Trophoblast cell (in vitro differentiated cells and primary cell): ENCODE measurements around the gene NT5DC3.

ENCODE experiments used
- DNase-seq, 2 donors: peaks; one replicate each; pipeline ENCODE4 v3.0.0-alpha.2; 2016
- H2AFZ ChIP-seq: 2 replicates; pipeline ENCODE4 v1.6.1; 2013; ENCODE audit warnings: low read length, moderate library complexity, mild to moderate bottlenecking; ENCODE audit not compliant: insufficient read depth, poor library complexity
- H2AK5ac ChIP-seq: 2 replicates; pipeline ENCODE4 v1.6.1; 2013; ENCODE audit warnings: mild to moderate bottlenecking, low read length
- H2BK120ac ChIP-seq: 2 replicates; pipeline ENCODE4 v1.6.1; 2013; ENCODE audit warnings: low read length, mild to moderate bottlenecking, moderate library complexity; ENCODE audit not compliant: insufficient read depth, poor library complexity
- H2BK12ac ChIP-seq: 2 replicates; pipeline ENCODE4 v1.6.1; 2013; ENCODE audit warnings: mild to moderate bottlenecking, low read length, moderate library complexity
- H2BK5ac ChIP-seq: 2 replicates; pipeline ENCODE4 v1.6.1; 2013; ENCODE audit warnings: low read length, low read depth, moderate library complexity, mild to moderate bottlenecking; ENCODE audit not compliant: poor library complexity
- H3K14ac ChIP-seq: 2 replicates; pipeline ENCODE4 v1.6.1; 2013; ENCODE audit warnings: mild to moderate bottlenecking, low read length
- H3K18ac ChIP-seq: 2 replicates; pipeline ENCODE4 v1.6.1; 2013; ENCODE audit warnings: mild to moderate bottlenecking, low read length
- H3K23ac ChIP-seq: 2 replicates; pipeline ENCODE4 v1.6.1; 2013; ENCODE audit warnings: low read length
- H3K27ac ChIP-seq: 2 replicates; pipeline ENCODE4 v1.5.1; 2013; ENCODE audit warnings: low read depth, mild to moderate bottlenecking, inconsistent platforms, low read length, moderate library complexity
- H3K27me3 ChIP-seq: 2 replicates; pipeline ENCODE4 v1.6.1; 2013; ENCODE audit warnings: inconsistent platforms, mild to moderate bottlenecking, low read length, moderate library complexity; ENCODE audit not compliant: insufficient read depth
- H3K36me3 ChIP-seq, 2 experiments: 1 replicate in 1 of 2; 2 replicates in 1 of 2; pipeline ENCODE4 v1.6.1; 2013; ENCODE audit warnings: low read length in 2 of 2, mild to moderate bottlenecking in 2 of 2, moderate library complexity in 1 of 2; ENCODE audit not compliant: insufficient read depth in 2 of 2, control insufficient read depth in 1 of 2
- H3K4ac ChIP-seq: 2 replicates; pipeline ENCODE4 v1.6.1; 2013; ENCODE audit warnings: low read depth, mild to moderate bottlenecking, low read length, moderate library complexity
- H3K4me1 ChIP-seq, 2 experiments: 1 replicate in 1 of 2; 2 replicates in 1 of 2; pipeline ENCODE4 v1.6.1; 2013; ENCODE audit warnings: low read length in 2 of 2, mild to moderate bottlenecking in 2 of 2, moderate library complexity in 1 of 2; ENCODE audit not compliant: insufficient read depth in 2 of 2, control insufficient read depth in 1 of 2
- H3K4me2 ChIP-seq: 2 replicates; pipeline ENCODE4 v1.6.1; 2013; ENCODE audit warnings: inconsistent platforms, mild to moderate bottlenecking, low read length, moderate library complexity
- H3K4me3 ChIP-seq: 2 replicates; pipeline ENCODE4 v1.5.1; 2013; ENCODE audit warnings: mild to moderate bottlenecking, low read depth, low read length, inconsistent platforms
- H3K79me1 ChIP-seq: one replicate; pipeline ENCODE4 v1.6.1; 2013; ENCODE audit warnings: low read length
- H3K79me2 ChIP-seq: 2 replicates; pipeline ENCODE4 v1.6.1; 2013; ENCODE audit warnings: low read length, mild to moderate bottlenecking; ENCODE audit not compliant: control insufficient read depth, insufficient read depth, poor library complexity
- H3K9ac ChIP-seq: 2 replicates; pipeline ENCODE4 v1.6.1; 2013; ENCODE audit warnings: mild to moderate bottlenecking, low read length
- H3K9me3 ChIP-seq: 2 replicates; pipeline ENCODE4 v1.6.1; 2013; ENCODE audit warnings: low read depth, mild to moderate bottlenecking, control low read depth, inconsistent platforms, low read length; ENCODE audit not compliant: insufficient read depth
- H4K12ac ChIP-seq: 2 replicates; pipeline ENCODE4 v1.6.1; 2013; ENCODE audit warnings: low read depth, mild to moderate bottlenecking, low read length, moderate library complexity
- H4K8ac ChIP-seq: 2 replicates; pipeline ENCODE4 v1.6.1; 2013; ENCODE audit warnings: low read depth, mild to moderate bottlenecking, low read length, moderate library complexity
- H4K91ac ChIP-seq: one replicate; pipeline ENCODE4 v1.6.1; 2013; ENCODE audit warnings: low read depth, mild to moderate bottlenecking, low read length, moderate library complexity
- WGBS: extraction: QIAGEN DNeasy Blood & Tissue Kit; methylation state at CpG from one replicate; pipeline ENCODE4 v1.1.7; 2013; ENCODE audit warnings: missing lambda C conversion rate; ENCODE audit not compliant: insufficient read length, insufficient coverage; ENCODE audit errors: extremely low coverage; 5-methylcytosine and 5-hydroxymethylcytosine counted together

Gene NT5DC3

GRCh38 chr12:103748002-103748401 is 93.0 kb downstream of the NT5DC3 start:
- H3K23ac ChIP-seq = no peak overlapping the region
- no peak overlapping the region for H4K12ac ChIP-seq
- H3K27ac ChIP-seq = no peak overlapping the region
- H3K4me1 ChIP-seq = peaks cover 2 to 7% of the 10 kb centered on the region in 2 experiments
- H2AK5ac ChIP-seq = no peak overlapping the region
- no peak overlapping the region for H3K4me3 ChIP-seq
- H3K4me2 ChIP-seq = no peak overlapping the region
- H3K9ac ChIP-seq = no peak overlapping the region
- WGBS = no CpG with 5 or more reads among the region's 2 CpGs
- H2BK12ac ChIP-seq = no peak overlapping the region
- H4K91ac ChIP-seq = no peak overlapping the region
- peaks cover 2% of the 10 kb centered on the region for H3K9me3 ChIP-seq
- DNase-seq = peak in 1 of 2 donors; percentile 44
- no peak overlapping the region for H2BK5ac ChIP-seq
- no peak overlapping the region for H2BK120ac ChIP-seq
- no peak overlapping the region for H4K8ac ChIP-seq
- H3K79me2 ChIP-seq = no peaks in the 10 kb centered on the region
- no peak overlapping the region for H3K4ac ChIP-seq
- no peaks in the 10 kb centered on the region for H3K36me3 ChIP-seq
- no peak overlapping the region for H3K18ac ChIP-seq
- no peak overlapping the region for H2AFZ ChIP-seq
- no peaks in the 10 kb centered on the region for H3K79me1 ChIP-seq
- no peak overlapping the region for H3K14ac ChIP-seq
- no peaks in the 10 kb centered on the region for H3K27me3 ChIP-seq

GRCh38 chr12:103745962-103746361 is 95.1 kb downstream of the NT5DC3 start:
- Histone ChIP-seq H2AFZ (no peak overlapping the region), H4K8ac (no peak overlapping the region), H3K14ac (no peak overlapping the region), H3K9ac (no peak overlapping the region), H4K91ac (no peak overlapping the region), H3K79me1 (no peaks in the 10 kb centered on the region), H3K4ac (no peak overlapping the region), H3K4me2 (no peak overlapping the region), H3K4me3 (no peak overlapping the region), H3K27me3 (no peaks in the 10 kb centered on the region), H3K23ac (no peak overlapping the region), H3K9me3 (peaks cover 2% of the 10 kb centered on the region), H4K12ac (no peak overlapping the region), H2BK120ac (no peak overlapping the region), H2AK5ac (no peak overlapping the region), H3K79me2 (no peaks in the 10 kb centered on the region), H3K4me1 (peaks cover 2 to 7% of the 10 kb centered on the region in 2 experiments), H3K27ac (no peak overlapping the region), H3K18ac (no peak overlapping the region), H3K36me3 (no peaks in the 10 kb centered on the region), H2BK12ac (no peak overlapping the region), H2BK5ac (no peak overlapping the region)
- WGBS = no CpG with 5 or more reads among the region's 2 CpGs
- DNase-seq = no peak

GRCh38 chr12:103743788-103744187 is 97.2 kb downstream of the NT5DC3 start:
- DNase-seq = no peak
- Histone ChIP-seq H4K12ac (no peak overlapping the region), H3K36me3 (no peaks in the 10 kb centered on the region), H4K8ac (no peak overlapping the region), H2AFZ (no peak overlapping the region), H3K9ac (no peak overlapping the region), H3K4ac (no peak overlapping the region), H3K79me2 (no peaks in the 10 kb centered on the region), H3K4me3 (no peak overlapping the region), H4K91ac (no peak overlapping the region), H3K27me3 (no peaks in the 10 kb centered on the region), H3K27ac (no peak overlapping the region), H3K23ac (no peak overlapping the region), H2BK120ac (no peak overlapping the region), H3K79me1 (no peaks in the 10 kb centered on the region), H3K14ac (no peak overlapping the region), H3K4me2 (no peak overlapping the region), H3K4me1 (peaks cover under 1 to 6% of the 10 kb centered on the region in 2 experiments), H2BK12ac (no peak overlapping the region), H3K18ac (no peak overlapping the region), H2BK5ac (no peak overlapping the region), H2AK5ac (no peak overlapping the region), H3K9me3 (peaks cover 2% of the 10 kb centered on the region)
- WGBS = no CpG with 5 or more reads among the region's 3 CpGs

DNA sequence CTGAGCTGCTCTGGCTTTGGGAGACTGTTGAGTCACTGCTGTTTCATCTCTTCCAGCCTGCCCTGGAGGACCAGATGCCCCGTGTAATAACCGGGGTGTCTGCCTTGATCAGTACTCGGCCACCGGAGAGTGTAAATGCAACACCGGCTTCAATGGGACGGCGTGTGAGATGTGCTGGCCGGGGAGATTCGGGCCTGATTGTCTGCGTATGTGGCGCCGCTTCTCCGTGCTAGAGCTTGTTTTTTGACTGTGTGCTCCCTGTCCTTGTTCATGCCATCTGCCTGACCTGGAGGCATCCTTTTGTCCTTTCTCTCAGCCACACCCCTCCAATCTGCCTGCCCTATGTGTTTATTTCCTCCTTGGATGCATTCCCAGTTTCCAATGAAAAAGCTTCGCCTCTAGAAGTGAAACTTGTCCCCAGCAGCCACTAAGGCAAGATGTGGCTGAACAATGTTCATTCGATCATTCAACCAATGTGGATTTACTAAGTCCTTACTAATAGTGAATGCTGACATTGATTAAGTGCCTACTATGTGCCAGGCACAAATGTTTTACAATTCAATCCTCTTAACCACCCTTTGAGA is 98.6 kb downstream of the NT5DC3 start:
- Histone ChIP-seq H3K4me2 (no peak overlapping the region), H3K36me3 (no peaks in the 10 kb centered on the region), H3K27ac (no peak overlapping the region), H3K9ac (no peak overlapping the region), H3K18ac (no peak overlapping the region), H4K8ac (no peak overlapping the region), H2AFZ (no peak overlapping the region), H2BK120ac (no peak overlapping the region), H3K9me3 (peaks cover 2% of the 10 kb centered on the region), H2BK12ac (no peak overlapping the region), H3K27me3 (no peaks in the 10 kb centered on the region), H2AK5ac (no peak overlapping the region), H3K23ac (no peak overlapping the region), H3K79me1 (no peaks in the 10 kb centered on the region), H3K4me3 (no peak overlapping the region), H3K79me2 (no peaks in the 10 kb centered on the region), H3K4me1 (no peaks in the 10 kb centered on the region), H4K12ac (no peak overlapping the region), H2BK5ac (no peak overlapping the region), H3K4ac (no peak overlapping the region), H3K14ac (no peak overlapping the region), H4K91ac (no peak overlapping the region)
- no peak for DNase-seq
- WGBS = no CpG with 5 or more reads among the region's 15 CpGs
